ENCODE data around the gene NPAT. TPM values are rescaled to one million over a fixed set of nuclear protein-coding genes. Genes with fewer than 3 reads are reported as not detected.

The NPAT gene
- total RNA-seq, 2 donors from 2014 or later, result 21.8 to 23.8 TPM

- WGBS, 2 experiments (ENCODE audit: insufficient coverage in 1 of 2, insufficient read length in 1 of 2), result 100% methylated on average over 2 to 3 of the region's 4 CpGs
- Mint-ChIP-seq H3K27me3 (ENCODE audit: insufficient read depth) (no peaks in the 10 kb centered on the region), H3K4me3 (no peak overlapping the region), H3K27ac (no peak overlapping the region), H3K4me1 (no peaks in the 10 kb centered on the region), H3K36me3 (ENCODE audit: low read depth) (peaks cover 35% of the 10 kb centered on the region), H3K9me3 (no peaks in the 10 kb centered on the region)
- H3K27me3 ChIP-seq (ENCODE audit: control insufficient read depth, insufficient read depth, low read length, poor library complexity, severe bottlenecking), result no peaks in the 10 kb centered on the region
- H3K9ac ChIP-seq (ENCODE audit: extremely low read depth, low read length, poor library complexity, severe bottlenecking), result no peak overlapping the region
- no peak overlapping the region for H3K4me3 ChIP-seq (ENCODE audit: low read length)
- H3K27ac ChIP-seq (ENCODE audit: low read depth, low read length), result no peak overlapping the region
- H3K9me3 ChIP-seq (ENCODE audit: control insufficient read depth, low read length), result no peaks in the 10 kb centered on the region
- DNase-seq, result no peak
- H3K36me3 ChIP-seq (ENCODE audit: control insufficient read depth, insufficient read depth, low read length), result peaks cover 30% of the 10 kb centered on the region
- no peak for TF ChIP-seq CTCF (conservative IDR thresholded peaks at IDR 0.05)
- no peaks in the 10 kb centered on the region for H3K4me1 ChIP-seq (ENCODE audit: control insufficient read depth, insufficient read depth, low read length)
Measured at GRCh38 chr11:108241330-108242037, 19.0 kb upstream of the NPAT start.

GRCh38 chr11:108239076-108239475 is 16.6 kb upstream of the NPAT start:
- H3K36me3 Mint-ChIP-seq (ENCODE audit: low read depth), result peaks cover 39% of the 10 kb centered on the region
- TF ChIP-seq CTCF (conservative IDR thresholded peaks at IDR 0.05), result no peak
- no peaks in the 10 kb centered on the region for H3K9me3 Mint-ChIP-seq
- H3K9me3 ChIP-seq (ENCODE audit: control insufficient read depth, low read length), result no peaks in the 10 kb centered on the region
- no peak overlapping the region for H3K4me3 Mint-ChIP-seq
- no peaks in the 10 kb centered on the region for H3K4me1 Mint-ChIP-seq
- no peaks in the 10 kb centered on the region for H3K4me1 ChIP-seq (ENCODE audit: control insufficient read depth, insufficient read depth, low read length)
- no peak overlapping the region for H3K27ac Mint-ChIP-seq
- H3K36me3 ChIP-seq (ENCODE audit: control insufficient read depth, insufficient read depth, low read length), result peaks cover 37% of the 10 kb centered on the region
- no peak overlapping the region for H3K27ac ChIP-seq (ENCODE audit: low read depth, low read length)
- H3K27me3 ChIP-seq (ENCODE audit: control insufficient read depth, insufficient read depth, low read length, poor library complexity, severe bottlenecking), result no peaks in the 10 kb centered on the region
- DNase-seq, result no peak
- no peak overlapping the region for H3K4me3 ChIP-seq (ENCODE audit: low read length)
- H3K27me3 Mint-ChIP-seq (ENCODE audit: insufficient read depth), result no peaks in the 10 kb centered on the region
- no peak overlapping the region for H3K9ac ChIP-seq (ENCODE audit: extremely low read depth, low read length, poor library complexity, severe bottlenecking)

GRCh38 chr11:108237058-108237481 is 14.6 kb upstream of the NPAT start:
- Mint-ChIP-seq H3K36me3 (ENCODE audit: low read depth) (peaks cover 48% of the 10 kb centered on the region), H3K27me3 (ENCODE audit: insufficient read depth) (no peaks in the 10 kb centered on the region), H3K4me1 (no peaks in the 10 kb centered on the region), H3K4me3 (no peak overlapping the region), H3K9me3 (no peaks in the 10 kb centered on the region), H3K27ac (no peak overlapping the region)
- H3K9me3 ChIP-seq (ENCODE audit: control insufficient read depth, low read length), result no peaks in the 10 kb centered on the region
- H3K27me3 ChIP-seq (ENCODE audit: control insufficient read depth, insufficient read depth, low read length, poor library complexity, severe bottlenecking), result no peaks in the 10 kb centered on the region
- H3K4me3 ChIP-seq (ENCODE audit: low read length), result no peak overlapping the region
- no peak overlapping the region for H3K27ac ChIP-seq (ENCODE audit: low read depth, low read length)
- TF ChIP-seq CTCF (conservative IDR thresholded peaks at IDR 0.05), result no peak
- no peak for DNase-seq
- WGBS, 2 experiments (ENCODE audit: insufficient coverage in 1 of 2, insufficient read length in 1 of 2), result 80 to 96% methylated on average over 1 of the region's 1 CpG
- H3K36me3 ChIP-seq (ENCODE audit: control insufficient read depth, insufficient read depth, low read length), result peaks cover 55% of the 10 kb centered on the region
- H3K9ac ChIP-seq (ENCODE audit: extremely low read depth, low read length, poor library complexity, severe bottlenecking), result no peak overlapping the region
- no peaks in the 10 kb centered on the region for H3K4me1 ChIP-seq (ENCODE audit: control insufficient read depth, insufficient read depth, low read length)
